ENCODE data around the gene IGF1R.

GRCh38 chr15:98997755-98998154 is 349.4 kb downstream of the IGF1R start:
- TF ChIP-seq MAZ (IDR thresholded peaks at IDR 0.05; ENCODE audit: borderline replicate concordance, low read depth, low read length) (no peak), MAZ (CRISPR knock-in tag; IDR thresholded peaks at IDR 0.05; ENCODE audit: low read depth) (no peak), ZNF354B (CRISPR knock-in tag; IDR thresholded peaks at IDR 0.05) (no peak), ZNF879 (CRISPR knock-in tag; IDR thresholded peaks at IDR 0.05) (no peak)
